HCT116 (cell line): Measurements from ENCODE around the gene LRCH4.

Experiments used
- CTCF ChIP-seq, 3 experiments: fragments of 200-600 bp in 1 of 3; sonication (generic) in 1 of 3; IDR thresholded peaks in 2 of 3; conservative IDR thresholded peaks in 1 of 3; 2 replicates each; pipeline ENCODE4 v1.5.1; 2012 to 2017; ENCODE audit warnings: low read depth in 2 of 3, low read length in 2 of 3, antibody characterized with exemption in 1 of 3, borderline replicate concordance in 1 of 3, control low read depth in 1 of 3, mild to moderate bottlenecking in 1 of 3, mixed read lengths in 1 of 3, mixed run types in 1 of 3, moderate library complexity in 1 of 3; ENCODE audit not compliant: insufficient read depth in 1 of 3
- EGR1 ChIP-seq: IDR thresholded peaks from 2 replicates; pipeline ENCODE4 v1.6.1; 2012; ENCODE audit warnings: low read depth
- EZH2 ChIP-seq: fragments of 200-600 bp; sonication (generic); IDR thresholded peaks from 2 replicates; pipeline ENCODE4 v1.6.1; 2017; ENCODE audit warnings: antibody characterized with exemption, mixed run types
- POLR2A ChIP-seq: IDR thresholded peaks from 2 replicates; pipeline ENCODE4 v1.7.0; 2011; ENCODE audit warnings: borderline replicate concordance; ENCODE audit not compliant: insufficient read depth, insufficient read length; ENCODE audit errors: extremely low read depth
- POLR2AphosphoS5 ChIP-seq: IDR thresholded peaks from 2 replicates; pipeline ENCODE4 v1.6.1; 2011; ENCODE audit warnings: mild to moderate bottlenecking, low read depth, low read length, moderate library complexity
- RAD21 ChIP-seq: IDR thresholded peaks from 2 replicates; pipeline ENCODE4 v1.6.1; 2012; ENCODE audit warnings: low read depth, mild to moderate bottlenecking
- REST ChIP-seq: IDR thresholded peaks from 2 replicates; pipeline ENCODE4 v1.6.1; 2012; ENCODE audit warnings: low read depth
- SIN3A ChIP-seq: IDR thresholded peaks from 2 replicates; pipeline ENCODE4 v1.6.1; 2012; ENCODE audit warnings: low read depth
- SP1 ChIP-seq: IDR thresholded peaks from 2 replicates; pipeline ENCODE4 v1.6.1; 2012; ENCODE audit warnings: low read depth
- SRF ChIP-seq: IDR thresholded peaks from 2 replicates; pipeline ENCODE4 v1.6.1; 2012; ENCODE audit warnings: low read depth
- TCF7L2 ChIP-seq: IDR thresholded peaks from 2 replicates; pipeline ENCODE4 v1.7.0; 2011; ENCODE audit warnings: borderline replicate concordance, inconsistent platforms; ENCODE audit not compliant: insufficient read depth, insufficient read length; ENCODE audit errors: extremely low read depth
- TF ChIP-seq, protein P1 (sequence below): IDR thresholded peaks from 2 replicates; pipeline ENCODE4 v1.6.1; 2011; ENCODE audit warnings: mild to moderate bottlenecking, low read length, moderate library complexity; ENCODE audit not compliant: insufficient replicate concordance; ENCODE audit errors: extremely low read depth

- TF ChIP-seq POLR2AphosphoS5: no peak
- TF ChIP-seq SIN3A: no peak
- no peak for TF ChIP-seq CTCF (IDR thresholded peaks at IDR 0.05 in 2 of 3, conservative IDR thresholded peaks at IDR 0.05 in 1 of 3; ENCODE audit: borderline replicate concordance in 1 of 3, insufficient read depth in 1 of 3, low read depth in 2 of 3, low read length in 2 of 3)
- no peak for TF ChIP-seq SP1
- no peak for TF ChIP-seq TCF7L2
- no peak for TF ChIP-seq REST
- TF ChIP-seq EZH2: no peak
- TF ChIP-seq, protein P1, sequence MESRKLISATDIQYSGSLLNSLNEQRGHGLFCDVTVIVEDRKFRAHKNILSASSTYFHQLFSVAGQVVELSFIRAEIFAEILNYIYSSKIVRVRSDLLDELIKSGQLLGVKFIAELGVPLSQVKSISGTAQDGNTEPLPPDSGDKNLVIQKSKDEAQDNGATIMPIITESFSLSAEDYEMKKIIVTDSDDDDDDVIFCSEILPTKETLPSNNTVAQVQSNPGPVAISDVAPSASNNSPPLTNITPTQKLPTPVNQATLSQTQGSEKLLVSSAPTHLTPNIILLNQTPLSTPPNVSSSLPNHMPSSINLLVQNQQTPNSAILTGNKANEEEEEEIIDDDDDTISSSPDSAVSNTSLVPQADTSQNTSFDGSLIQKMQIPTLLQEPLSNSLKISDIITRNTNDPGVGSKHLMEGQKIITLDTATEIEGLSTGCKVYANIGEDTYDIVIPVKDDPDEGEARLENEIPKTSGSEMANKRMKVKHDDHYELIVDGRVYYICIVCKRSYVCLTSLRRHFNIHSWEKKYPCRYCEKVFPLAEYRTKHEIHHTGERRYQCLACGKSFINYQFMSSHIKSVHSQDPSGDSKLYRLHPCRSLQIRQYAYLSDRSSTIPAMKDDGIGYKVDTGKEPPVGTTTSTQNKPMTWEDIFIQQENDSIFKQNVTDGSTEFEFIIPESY: no peak
- no peak for TF ChIP-seq SRF
- no peak for TF ChIP-seq POLR2A
- TF ChIP-seq RAD21: no peak
- TF ChIP-seq EGR1: no peak
Observed at GRCh38 chr7:100556541-100556940, 29.4 kb downstream of the LRCH4 start.
